ENCODE measurements around the gene LIPT1. TPM values are rescaled to one million over a fixed set of nuclear protein-coding genes. Genes with fewer than 3 reads are reported as not detected.
A peak's percentile ranks its signal among the peaks of the same experiment; 100 is the strongest.
"Not testable (repeated sequence)": the region's sequence is repeated elsewhere in the genome, so short reads cannot be mapped to it uniquely, and the experiment has no call there.

Gene LIPT1
- total RNA-seq, 1 donor from 2014 or later, result 6.3 TPM

GRCh38 chr2:99127981-99128380 lies 26.8 kb upstream of the LIPT1 start:
- no peak for TF ChIP-seq CTCF (IDR thresholded peaks at IDR 0.05; ENCODE audit: unreplicated experiment)
- Mint-ChIP-seq H3K27ac (no peak overlapping the region), H3K9me3 (ENCODE audit: low read depth) (peaks cover 67% of the 10 kb centered on the region), H3K4me3 (ENCODE audit: low read depth) (no peak overlapping the region), H3K4me1 (ENCODE audit: low read depth) (no peaks in the 10 kb centered on the region), H3K36me3 (ENCODE audit: insufficient read depth) (peaks cover 62% of the 10 kb centered on the region), H3K27me3 (no peaks in the 10 kb centered on the region)
- DNase-seq (ENCODE audit: low spot score, unreplicated experiment), result no peak

GRCh38 chr2:99135044-99135556 lies 19.7 kb upstream of the LIPT1 start:
- peaks cover 55% of the 10 kb centered on the region for H3K36me3 Mint-ChIP-seq (ENCODE audit: insufficient read depth)
- H3K9me3 Mint-ChIP-seq (ENCODE audit: low read depth), result peaks cover 54% of the 10 kb centered on the region

GRCh38 chr2:99139003-99139402 lies 15.8 kb upstream of the LIPT1 start:
- peak overlapping the region; percentile 35 for H3K4me3 Mint-ChIP-seq (ENCODE audit: low read depth)
- H3K4me1 Mint-ChIP-seq (ENCODE audit: low read depth), result peaks cover 18% of the 10 kb centered on the region
- peaks cover 32% of the 10 kb centered on the region for H3K36me3 Mint-ChIP-seq (ENCODE audit: insufficient read depth)
- H3K9me3 Mint-ChIP-seq (ENCODE audit: low read depth), result peaks cover 21% of the 10 kb centered on the region
- no peak overlapping the region for H3K27ac Mint-ChIP-seq
- no peaks in the 10 kb centered on the region for H3K27me3 Mint-ChIP-seq
- no peak for DNase-seq (ENCODE audit: low spot score, unreplicated experiment)
- no peak for TF ChIP-seq CTCF (IDR thresholded peaks at IDR 0.05; ENCODE audit: unreplicated experiment)

More at GRCh38 chr2:99135044-99135556, 19.7 kb upstream of the LIPT1 start:
- not testable (repeated sequence) for H3K27ac Mint-ChIP-seq; H3K4me3 Mint-ChIP-seq (ENCODE audit: low read depth); DNase-seq (ENCODE audit: low spot score, unreplicated experiment); H3K27me3 Mint-ChIP-seq; H3K4me1 Mint-ChIP-seq (ENCODE audit: low read depth)

GRCh38 chr2:99140056-99140859 lies 14.5 kb upstream of the LIPT1 start:
- Mint-ChIP-seq H3K27ac (peak overlapping the region; percentile 99), H3K36me3 (ENCODE audit: insufficient read depth) (peaks cover 22% of the 10 kb centered on the region), H3K27me3 (no peaks in the 10 kb centered on the region), H3K4me3 (ENCODE audit: low read depth) (peak overlapping the region; percentile 96), H3K9me3 (ENCODE audit: low read depth) (peaks cover 14% of the 10 kb centered on the region), H3K4me1 (ENCODE audit: low read depth) (peaks cover 18% of the 10 kb centered on the region)
- TF ChIP-seq CTCF (IDR thresholded peaks at IDR 0.05; ENCODE audit: unreplicated experiment), result no peak
- no peak for DNase-seq (ENCODE audit: low spot score, unreplicated experiment)

- no peaks in the 10 kb centered on the region for H3K27me3 Mint-ChIP-seq
- TF ChIP-seq CTCF (IDR thresholded peaks at IDR 0.05; ENCODE audit: unreplicated experiment), result no peak
- H3K4me3 Mint-ChIP-seq (ENCODE audit: low read depth), result peak overlapping the region; percentile 96
- H3K36me3 Mint-ChIP-seq (ENCODE audit: insufficient read depth), result peaks cover 21% of the 10 kb centered on the region
- H3K4me1 Mint-ChIP-seq (ENCODE audit: low read depth), result peaks cover 18% of the 10 kb centered on the region
- DNase-seq (ENCODE audit: low spot score, unreplicated experiment), result no peak
- peaks cover 14% of the 10 kb centered on the region for H3K9me3 Mint-ChIP-seq (ENCODE audit: low read depth)
- H3K27ac Mint-ChIP-seq, result peak overlapping the region; percentile 99
These were observed 14.0 kb upstream of the LIPT1 start for GRCh38 chr2:99140860-99141109.

All from progenitor cell of endocrine pancreas (in vitro differentiated cells).